K562 (cell line): Measurements from ENCODE around the gene PDCD1. TPM values are rescaled to one million over a fixed set of nuclear protein-coding genes. Genes with fewer than 3 reads are reported as not detected.

Experiments used
- ATAC-seq: fragments of 200-7000 bp; cut with Tn5 transposase; 3 replicates; pipeline ENCODE4 v1.9.1; 2020; ENCODE audit warnings: moderate library complexity
- BruUV-seq: library from RNA; stranded (reverse); fragments of 400-500 nt; replicated peaks from 2 replicates; lab custom pipeline; 2021; lab: Mats Ljungman, UMichigan
- CTCF ChIA-PET: fragments of 300-600 bp; formaldehyde crosslinking; extraction: SDS; loops from one replicate; lab custom pipeline; 2021; ENCODE audit warnings: low intra/inter-chr PET ratio; lab: Yijun Ruan, JAX
- POLR2A ChIA-PET: fragments of 300-600, 350-650 bp; sonication (Branson Sonifier 250); formaldehyde crosslinking; extraction: SDS; loops from one replicate; lab custom pipeline; 2021; ENCODE audit warnings: antibody characterized with exemption, inconsistent platforms; lab: Yijun Ruan, JAX
- DNase-seq, 4 experiments: peaks; one replicate each; pipeline versions ENCODE4 v3.0.0 to v3.0.0-alpha.2; 2011 to 2018; ENCODE audit warnings: low spot score in 3 of 4, mixed read lengths in 3 of 4; ENCODE audit errors: extremely low read depth in 1 of 4
- FAIRE-seq: peaks from 2 replicates; lab custom pipeline; 2011; peaks lifted over from hg19 to GRCh38; lab: Jason Lieb, UNC
- H2AFZ ChIP-seq: 2 replicates; pipeline ENCODE4 v1.6.0; 2011; ENCODE audit warnings: low read depth, low read length, control low read depth, inconsistent platforms
- H3K27ac ChIP-seq: fragments of 200-600 bp; 3 replicates; pipeline ENCODE4 v1.8.0; 2011; ENCODE audit warnings: low read depth, mild to moderate bottlenecking, control low read depth, inconsistent platforms, low read length, moderate library complexity, mixed read lengths; ENCODE audit errors: extremely low read depth
- H3K27me3 ChIP-seq, 2 experiments: fragments of 300-600 bp in 1 of 2; 2 replicates in 1 of 2; 3 replicates in 1 of 2; pipeline versions ENCODE4 v1.6.0 to v1.8.0; 2011; ENCODE audit warnings: inconsistent platforms in 2 of 2, low read length in 2 of 2, mild to moderate bottlenecking in 1 of 2, mixed read lengths in 1 of 2, moderate library complexity in 1 of 2; ENCODE audit not compliant: control insufficient read depth in 2 of 2, insufficient read depth in 2 of 2
- H3K36me3 ChIP-seq: fragments of 300-600 bp; 3 replicates; pipeline ENCODE4 v1.8.0; 2011; ENCODE audit warnings: mild to moderate bottlenecking, low read length, inconsistent platforms; ENCODE audit not compliant: control insufficient read depth, insufficient read depth
- H3K4me1 ChIP-seq, 2 experiments: fragments of 200-600 bp in 1 of 2; replicated peaks in 1 of 2; 2 replicates in 1 of 2; 3 replicates in 1 of 2; pipeline versions ENCODE4 v1.5.1 to v1.8.0; 2011; ENCODE audit warnings: inconsistent platforms in 2 of 2, low read length in 2 of 2, mild to moderate bottlenecking in 1 of 2, mixed read lengths in 1 of 2, moderate library complexity in 1 of 2; ENCODE audit not compliant: control insufficient read depth in 2 of 2, insufficient read depth in 2 of 2
- H3K4me2 ChIP-seq: 2 replicates; pipeline ENCODE4 v1.6.1; 2011; ENCODE audit warnings: low read length, control low read depth, inconsistent platforms, mixed read lengths; ENCODE audit not compliant: insufficient read depth
- H3K4me3 ChIP-seq: fragments of 200-600 bp; sonication (generic), shearing (Covaris generic); 2 replicates; pipeline ENCODE4 v1.5.1; 2016; ENCODE audit warnings: control low read depth, inconsistent platforms
- H3K79me2 ChIP-seq: fragments of 200-600 bp; 3 replicates; pipeline ENCODE4 v1.8.0; 2011; ENCODE audit warnings: low read length, inconsistent platforms; ENCODE audit not compliant: control insufficient read depth, insufficient read depth
- H3K9ac ChIP-seq, 2 experiments: 2 replicates each; pipeline versions ENCODE4 v1.6.0 to v1.6.1; 2011; ENCODE audit warnings: low read depth in 2 of 2, low read length in 2 of 2, control low read depth in 1 of 2, inconsistent platforms in 1 of 2, mild to moderate bottlenecking in 1 of 2, mixed read lengths in 1 of 2; ENCODE audit not compliant: insufficient read depth in 1 of 2
- H3K9me1 ChIP-seq: one replicate; pipeline ENCODE4 v1.6.0; 2011; ENCODE audit warnings: inconsistent platforms, mild to moderate bottlenecking, low read length, moderate library complexity; ENCODE audit not compliant: control insufficient read depth, insufficient read depth
- H3K9me3 ChIP-seq: replicated peaks from 2 replicates; pipeline ENCODE4 v1.5.1; 2011; ENCODE audit warnings: low read depth, low read length, inconsistent platforms; ENCODE audit not compliant: control insufficient read depth, insufficient read depth
- H4K20me1 ChIP-seq: replicated peaks from 2 replicates; pipeline ENCODE4 v1.6.1; 2011; ENCODE audit warnings: low read length, inconsistent platforms, mixed read lengths; ENCODE audit not compliant: control insufficient read depth, insufficient read depth
- CHD4 ChIP-seq: fragments of 200-600 bp; sonication (generic); IDR thresholded peaks from 3 replicates; pipeline ENCODE4 v1.6.1; 2012; ENCODE audit warnings: low read depth, mild to moderate bottlenecking, mixed read lengths, low read length, inconsistent platforms; ENCODE audit not compliant: insufficient read depth, insufficient replicate concordance, poor library complexity, severe bottlenecking
- NR1H2 ChIP-seq: sonication (generic); formaldehyde crosslinking; IDR thresholded peaks from 2 replicates; pipeline ENCODE4 v1.4.0; 2020; ENCODE audit warnings: mild to moderate bottlenecking, missing genetic modification reagents
- ZFP30 ChIP-seq: fragments of 250-450 bp; sonication (Bioruptor Pico); IDR thresholded peaks from 2 replicates; pipeline ENCODE4 v1.8.0; 2022; ENCODE audit warnings: moderate library complexity, mild to moderate bottlenecking, inconsistent platforms, borderline replicate concordance
- ZNF274 ChIP-seq: IDR thresholded peaks from 2 replicates; pipeline ENCODE4 v1.6.1; 2011; ENCODE audit warnings: low read depth, mild to moderate bottlenecking, low read length, moderate library complexity, borderline replicate concordance
- WGBS: fragments of 100-300 bp; shearing (Covaris generic); methylation state at CpG from one replicate; pipeline ENCODE4 v1.1.6; 2016; ENCODE audit warnings: low coverage, mixed read lengths; ENCODE audit not compliant: insufficient coverage; ENCODE audit errors: missing lambda C conversion rate; 5-methylcytosine and 5-hydroxymethylcytosine counted together
- in situ Hi-C: fragments of 300-500 bp; cut with MboI; formaldehyde crosslinking; loops from 4 replicates; pipeline ENCODE4 v1.15.0; 2018; ENCODE audit warnings: inconsistent platforms, mixed read lengths
- intact Hi-C: fragments of 100-400 bp; cut with micrococcal nuclease; formaldehyde crosslinking; loops from 2 replicates; pipeline ENCODE4 v1.14.2; 2022
- polyA plus RNA-seq, 8 experiments: library from polyadenylated mRNA; depleted of rRNA in 4 of 8; stranded (reverse) in 5 of 8; unstranded in 3 of 8; fragments of >200 nt; fragmentation: Nextera tagmentation in 2 of 8; fragmentation: Illumina TruSeq in 1 of 8; extraction: Ambion mirVana in 2 of 8; extraction: Trizol in 1 of 8; gene quantifications; 2 replicates each; pipeline versions ENCODE4 v1.2.1 to v1.2.3, GENCODE V29; 2011 to 2014; ENCODE audit warnings: inconsistent platforms in 1 of 8, missing spikeins in 1 of 8
- total RNA-seq, 7 experiments: library from RNA; depleted of rRNA in 6 of 7; stranded (reverse); fragments of >200 nt in 6 of 7; fragmentation: Illumina TruSeq in 2 of 7; extraction: Trizol in 2 of 7; gene quantifications; 2 replicates each; pipeline versions ENCODE4 v1.2.1 to v1.2.3, GENCODE V29; 2011 to 2021; ENCODE audit warnings: low replicate concordance in 1 of 7

The PDCD1 gene
- total and polyA plus RNA-seq, 9 of the 15 experiments (the other 6 are each of a cell fraction or from before 2014, with no cell fraction given), result 0.15 to 2.5 (median 1.0) TPM; not detected in 2

- Histone ChIP-seq H3K4me3 (no peak overlapping the region), H3K27me3 (no peaks in the 10 kb centered on the region), H3K9me1 (no peaks in the 10 kb centered on the region), H3K9ac (no peak overlapping the region), H3K27ac (no peak overlapping the region), H3K36me3 (no peaks in the 10 kb centered on the region), H3K4me2 (no peak overlapping the region), H3K4me1 (peaks cover 0 to 73% of the 10 kb centered on the region in 2 experiments; a peak in 3 of 5 replicates), H2AFZ (no peak overlapping the region), H3K9me3 (no peaks in the 10 kb centered on the region), H3K79me2 (no peaks in the 10 kb centered on the region), H4K20me1 (no peaks in the 10 kb centered on the region)
- CTCF ChIA-PET, result no interaction called here
- POLR2A ChIA-PET, result interaction anchor here (0.6 kb wide), 1 partner anchor 21 kb away, joined by 3 read pairs; no protein-coding TSS in a partner anchor
- WGBS, result 60% methylated on average over 19 of the region's 33 CpGs
- in situ Hi-C loops, result no loop called here
- intact Hi-C loops, result no loop called here
- BruUV-seq, result no TSS peak
- TF ChIP-seq CHD4 (no peak), NR1H2 (CRISPR knock-in tag) (no peak), ZNF274 (no peak), ZFP30 (CRISPR knock-in tag) (no peak)
- FAIRE-seq (no peak), ATAC-seq (no peak), DNase-seq (no peak)
These were observed 42.1 kb downstream of the PDCD1 start for GRCh38 chr2:241816431-241817121.
